HEK293 (cell line): ENCODE measurements around the gene HEMGN.

Source experiments
- CTCF ChIA-PET: fragments of 350-600 bp; formaldehyde crosslinking; extraction: SDS; loops from one replicate; lab custom pipeline; 2021; ENCODE audit warnings: antibody characterized with exemption; lab: Yijun Ruan, JAX
- POLR2A ChIA-PET: fragments of 300-600 bp; formaldehyde crosslinking; extraction: SDS; loops from one replicate; lab custom pipeline; 2020; ENCODE audit warnings: antibody characterized with exemption, inconsistent platforms; lab: Yijun Ruan, JAX
- H3K27ac ChIP-seq: fragments of 200-500 bp; sonication (Bioruptor generic); 2 replicates; pipeline ENCODE4 v1.5.1; 2014; ENCODE audit warnings: low read depth, low read length, control low read depth, inconsistent platforms; ENCODE audit errors: extremely low read depth
- H3K36me3 ChIP-seq, 2 experiments: fragments of 200-500 bp in 1 of 2; sonication (Bioruptor generic) in 1 of 2; 1 replicate in 1 of 2; 2 replicates in 1 of 2; pipeline ENCODE4 v1.5.1; 2014 to 2017; ENCODE audit warnings: inconsistent platforms in 2 of 2, low read length in 2 of 2; ENCODE audit not compliant: control insufficient read depth in 2 of 2, insufficient read depth in 1 of 2
- H3K4me1 ChIP-seq: fragments of 200-500 bp; sonication (Bioruptor generic); 2 replicates; pipeline ENCODE4 v1.5.1; 2014; ENCODE audit warnings: mild to moderate bottlenecking, low read length, inconsistent platforms; ENCODE audit not compliant: control insufficient read depth, insufficient read depth
- H3K4me3 ChIP-seq: 2 replicates; pipeline ENCODE4 v1.5.1; 2011; ENCODE audit warnings: low read depth, mild to moderate bottlenecking, control low read depth, low read length, moderate library complexity
- H3K9me3 ChIP-seq: fragments of 200-500 bp; sonication (Bioruptor generic); 2 replicates; pipeline ENCODE4 v1.5.1; 2014; ENCODE audit warnings: low read depth, low read length, inconsistent platforms; ENCODE audit not compliant: control insufficient read depth, insufficient read depth
- BCL11A ChIP-seq: fragments of 450-650 bp; formaldehyde crosslinking; IDR thresholded peaks from 2 replicates; pipeline ENCODE4 v1.5.1; 2016; ENCODE audit warnings: low read depth, missing biosample characterization, missing genetic modification characterization
- BCL6B ChIP-seq: fragments of 450-650 bp; formaldehyde crosslinking; IDR thresholded peaks from 2 replicates; pipeline ENCODE4 v1.5.1; 2017; ENCODE audit warnings: missing biosample characterization, missing genetic modification characterization
- PATZ1 ChIP-seq: fragments of 450-650 bp; formaldehyde crosslinking; IDR thresholded peaks from 2 replicates; pipeline ENCODE4 v1.5.1; 2016; ENCODE audit warnings: missing biosample characterization, missing genetic modification characterization
- SCRT2 ChIP-seq: fragments of 450-650 bp; formaldehyde crosslinking; IDR thresholded peaks from 2 replicates; pipeline ENCODE4 v1.5.1; 2016; ENCODE audit warnings: missing biosample characterization, missing genetic modification characterization
- ZNF138 ChIP-seq: fragments of 450-650 bp; formaldehyde crosslinking; IDR thresholded peaks from 2 replicates; pipeline ENCODE4 v1.5.1; 2016; ENCODE audit warnings: missing biosample characterization, missing genetic modification characterization, borderline replicate concordance
- ZNF266 ChIP-seq: fragments of 450-650 bp; formaldehyde crosslinking; IDR thresholded peaks from 2 replicates; pipeline ENCODE4 v1.5.1; 2016; ENCODE audit warnings: missing biosample characterization, missing genetic modification characterization, low read depth
- ZNF274 ChIP-seq, 2 experiments: fragments of 200-500 bp in 1 of 2; fragments of 450-650 bp in 1 of 2; sonication (Bioruptor generic) in 1 of 2; formaldehyde crosslinking in 1 of 2; IDR thresholded peaks; 2 replicates each; pipeline versions ENCODE4 v1.5.1 to v1.6.1; 2014 to 2016; ENCODE audit warnings: borderline replicate concordance in 1 of 2, inconsistent platforms in 1 of 2, low read length in 1 of 2, missing biosample characterization in 1 of 2, missing genetic modification characterization in 1 of 2
- ZNF37A ChIP-seq: fragments of 450-650 bp; IDR thresholded peaks from 2 replicates; pipeline ENCODE4 v1.5.1; 2018; ENCODE audit warnings: missing biosample characterization, missing genetic modification characterization
- ZNF544 ChIP-seq: fragments of 450-650 bp; formaldehyde crosslinking; IDR thresholded peaks from 2 replicates; pipeline ENCODE4 v1.5.0; 2017; ENCODE audit warnings: missing biosample characterization, missing genetic modification characterization
- ZNF560 ChIP-seq: fragments of 450-650 bp; formaldehyde crosslinking; IDR thresholded peaks from 2 replicates; pipeline ENCODE4 v1.5.1; 2017; ENCODE audit warnings: missing biosample characterization, missing genetic modification characterization, borderline replicate concordance
- ZNF561 ChIP-seq: fragments of 450-650 bp; IDR thresholded peaks from 2 replicates; pipeline ENCODE4 v1.5.1; 2018; ENCODE audit warnings: missing biosample characterization, missing genetic modification characterization, borderline replicate concordance
- ZNF585B ChIP-seq: fragments of 450-650 bp; formaldehyde crosslinking; IDR thresholded peaks from 2 replicates; pipeline ENCODE4 v1.5.1; 2016; ENCODE audit warnings: missing biosample characterization, missing genetic modification characterization
- ZNF596 ChIP-seq: fragments of 450-650 bp; IDR thresholded peaks from 2 replicates; pipeline ENCODE4 v1.5.0; 2018; ENCODE audit warnings: missing biosample characterization, mild to moderate bottlenecking, missing genetic modification characterization, moderate library complexity
- ZNF610 ChIP-seq: fragments of 450-650 bp; formaldehyde crosslinking; IDR thresholded peaks from 2 replicates; pipeline ENCODE4 v1.5.1; 2016; ENCODE audit warnings: missing biosample characterization, missing genetic modification characterization, borderline replicate concordance
- ZNF621 ChIP-seq: fragments of 450-650 bp; formaldehyde crosslinking; IDR thresholded peaks from 2 replicates; pipeline ENCODE4 v1.5.1; 2017; ENCODE audit warnings: missing biosample characterization, missing genetic modification characterization
- ZNF629 ChIP-seq: fragments of 450-650 bp; formaldehyde crosslinking; IDR thresholded peaks from 2 replicates; pipeline ENCODE4 v1.5.1; 2017; ENCODE audit warnings: missing biosample characterization, missing genetic modification characterization
- ZNF777 ChIP-seq: fragments of 450-650 bp; formaldehyde crosslinking; IDR thresholded peaks from 2 replicates; pipeline ENCODE4 v1.5.1; 2017; ENCODE audit warnings: missing biosample characterization, missing genetic modification characterization, borderline replicate concordance
- ZNF837 ChIP-seq: fragments of 450-650 bp; formaldehyde crosslinking; IDR thresholded peaks from 2 replicates; pipeline ENCODE4 v1.5.1; 2016; ENCODE audit warnings: missing biosample characterization, missing genetic modification characterization
- ZSCAN4 ChIP-seq: fragments of 450-650 bp; formaldehyde crosslinking; IDR thresholded peaks from 2 replicates; pipeline ENCODE4 v1.5.1; 2017; ENCODE audit warnings: missing biosample characterization, missing genetic modification characterization
- TF ChIP-seq, protein P1 (sequence below): fragments of 450-650 bp; formaldehyde crosslinking; IDR thresholded peaks from 2 replicates; pipeline ENCODE4 v1.5.1; 2016; ENCODE audit warnings: missing biosample characterization, missing genetic modification characterization

The HEMGN gene

GRCh38 chr9:97900103-97900737, 37.8 kb downstream of the HEMGN start:
- Histone ChIP-seq H3K36me3 (peaks cover 0 to 18% of the 10 kb centered on the region in 2 experiments; a peak in 1 of 3 replicates), H3K9me3 (no peaks in the 10 kb centered on the region), H3K27ac (no peak overlapping the region), H3K4me1 (no peaks in the 10 kb centered on the region), H3K4me3 (no peak overlapping the region)
- POLR2A ChIA-PET = interaction anchor here (0.6 to 1.0 kb wide), 2 partner anchors 22 to 207 kb away, joined by 3 to 5 read pairs; partner anchors contain the start of gene TRMO
- TF ChIP-seq ZNF629 (tag by site-specific recombination) (no peak), ZNF561 (tag by site-specific recombination) (no peak), BCL11A (tag by site-specific recombination) (no peak), ZNF621 (tag by site-specific recombination) (no peak), ZNF138 (no peak), ZNF837 (tag by site-specific recombination) (no peak), ZSCAN4 (tag by site-specific recombination) (no peak), ZNF560 (tag by site-specific recombination) (no peak), ZNF610 (tag by site-specific recombination) (no peak), ZNF266 (tag by site-specific recombination) (no peak), ZNF585B (tag by site-specific recombination) (no peak), BCL6B (tag by site-specific recombination) (no peak), ZNF274 (IDR thresholded peaks at IDR 0.05; ENCODE audit: low read length) (no peak), ZNF274 (tag by site-specific recombination; IDR thresholded peaks at IDR 0.05; ENCODE audit: borderline replicate concordance) (no peak), SCRT2 (tag by site-specific recombination) (no peak), ZNF37A (tag by site-specific recombination) (no peak), ZNF544 (no peak), ZNF596 (tag by site-specific recombination) (no peak), PATZ1 (tag by site-specific recombination) (no peak), ZNF777 (tag by site-specific recombination) (no peak)
- TF ChIP-seq, protein P1, sequence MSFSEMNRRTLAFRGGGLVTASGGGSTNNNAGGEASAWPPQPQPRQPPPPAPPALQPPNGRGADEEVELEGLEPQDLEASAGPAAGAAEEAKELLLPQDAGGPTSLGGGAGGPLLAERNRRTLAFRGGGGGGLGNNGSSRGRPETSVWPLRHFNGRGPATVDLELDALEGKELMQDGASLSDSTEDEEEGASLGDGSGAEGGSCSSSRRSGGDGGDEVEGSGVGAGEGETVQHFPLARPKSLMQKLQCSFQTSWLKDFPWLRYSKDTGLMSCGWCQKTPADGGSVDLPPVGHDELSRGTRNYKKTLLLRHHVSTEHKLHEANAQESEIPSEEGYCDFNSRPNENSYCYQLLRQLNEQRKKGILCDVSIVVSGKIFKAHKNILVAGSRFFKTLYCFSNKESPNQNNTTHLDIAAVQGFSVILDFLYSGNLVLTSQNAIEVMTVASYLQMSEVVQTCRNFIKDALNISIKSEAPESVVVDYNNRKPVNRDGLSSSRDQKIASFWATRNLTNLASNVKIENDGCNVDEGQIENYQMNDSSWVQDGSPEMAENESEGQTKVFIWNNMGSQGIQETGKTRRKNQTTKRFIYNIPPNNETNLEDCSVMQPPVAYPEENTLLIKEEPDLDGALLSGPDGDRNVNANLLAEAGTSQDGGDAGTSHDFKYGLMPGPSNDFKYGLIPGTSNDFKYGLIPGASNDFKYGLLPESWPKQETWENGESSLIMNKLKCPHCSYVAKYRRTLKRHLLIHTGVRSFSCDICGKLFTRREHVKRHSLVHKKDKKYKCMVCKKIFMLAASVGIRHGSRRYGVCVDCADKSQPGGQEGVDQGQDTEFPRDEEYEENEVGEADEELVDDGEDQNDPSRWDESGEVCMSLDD (tag by site-specific recombination) = no peak
- CTCF ChIA-PET = interaction anchor here (0.6 to 9.6 kb wide), 34 partner anchors 9 to 875 kb away, joined by 3 to 132 read pairs (median 4); partner anchors contain the start of genes ANP32B, TRMO and XPA
